ENCODE data around the gene CENPH. TPM values are rescaled to one million over a fixed set of nuclear protein-coding genes. Genes with fewer than 3 reads are reported as not detected.

Gene CENPH
- total and polyA plus RNA-seq, 2 of the 13 experiments (the other 11 are each of a cell fraction or from before 2014, with no cell fraction given), result 11.2 to 28.8 TPM

GRCh38 chr5:69234457-69235268 is 45.3 kb downstream of the CENPH start, which contains the start of gene CDK7 (continued):
- TF ChIP-seq ZNF687 (CRISPR knock-in tag; IDR thresholded peaks at IDR 0.05), result peak; percentile 81
- TF ChIP-seq LCORL (IDR thresholded peaks at IDR 0.05), result no peak
- peak; percentile 74 for TF ChIP-seq LCORL (CRISPR knock-in tag; IDR thresholded peaks at IDR 0.05)
- peak; percentile 70; the same call in 1 of the 2 replicates for TF ChIP-seq ARID2 (CRISPR knock-in tag; IDR thresholded peaks at IDR 0.05; ENCODE audit: borderline replicate concordance)
- TF ChIP-seq ZMAT3 (CRISPR knock-in tag; conservative IDR thresholded peaks at IDR 0.05), result peak; percentile 50; the same call in 1 of the 2 replicates
- TF ChIP-seq HNF1B (CRISPR knock-in tag; IDR thresholded peaks at IDR 0.05), result peak; percentile 90; the same call in 1 of the 2 replicates
- TF ChIP-seq PAX8 (CRISPR knock-in tag; IDR thresholded peaks at IDR 0.05; ENCODE audit: borderline replicate concordance), result no peak
- no peak for TF ChIP-seq RBAK (CRISPR knock-in tag; IDR thresholded peaks at IDR 0.05)
- peak; percentile 84; the same call in 1 of the 2 replicates for TF ChIP-seq ETV5 (CRISPR knock-in tag; IDR thresholded peaks at IDR 0.05; ENCODE audit: borderline replicate concordance)
- no peak for TF ChIP-seq ZNF343 (CRISPR knock-in tag; IDR thresholded peaks at IDR 0.05)
- TF ChIP-seq ZNF251 (CRISPR knock-in tag; IDR thresholded peaks at IDR 0.05), result no peak
- no peak; the same call in 1 of the 2 replicates for TF ChIP-seq ZNF143 (CRISPR knock-in tag; IDR thresholded peaks at IDR 0.05)
- no peak for TF ChIP-seq HNF4G (IDR thresholded peaks at IDR 0.05; ENCODE audit: borderline replicate concordance, low read depth, low read length)
- peak; percentile 46 for TF ChIP-seq HNF4G (CRISPR knock-in tag; IDR thresholded peaks at IDR 0.05; ENCODE audit: borderline replicate concordance, low read depth)
- TF ChIP-seq, protein P1, sequence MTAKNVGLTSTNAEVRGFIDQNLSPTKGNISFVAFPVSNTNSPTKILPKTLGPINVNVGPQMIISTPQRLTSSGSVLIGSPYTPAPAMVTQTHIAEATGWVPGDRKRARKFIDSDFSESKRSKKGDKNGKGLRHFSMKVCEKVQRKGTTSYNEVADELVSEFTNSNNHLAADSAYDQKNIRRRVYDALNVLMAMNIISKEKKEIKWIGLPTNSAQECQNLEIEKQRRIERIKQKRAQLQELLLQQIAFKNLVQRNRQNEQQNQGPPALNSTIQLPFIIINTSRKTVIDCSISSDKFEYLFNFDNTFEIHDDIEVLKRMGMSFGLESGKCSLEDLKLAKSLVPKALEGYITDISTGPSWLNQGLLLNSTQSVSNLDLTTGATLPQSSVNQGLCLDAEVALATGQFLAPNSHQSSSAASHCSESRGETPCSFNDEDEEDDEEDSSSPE (CRISPR knock-in tag; IDR thresholded peaks at IDR 0.05), result peak; percentile 38; the same call in 1 of the 2 replicates
- TF ChIP-seq MED8 (CRISPR knock-in tag; IDR thresholded peaks at IDR 0.05; ENCODE audit: insufficient replicate concordance), result no peak
- TF ChIP-seq ZNF326 (CRISPR knock-in tag; IDR thresholded peaks at IDR 0.05; ENCODE audit: borderline replicate concordance), result no peak
- TF ChIP-seq NFE2L1 (CRISPR knock-in tag; IDR thresholded peaks at IDR 0.05; ENCODE audit: borderline replicate concordance), result no peak
- peak; percentile 78 for TF ChIP-seq CREB1 (IDR thresholded peaks at IDR 0.05)
- TF ChIP-seq CREB1 (CRISPR knock-in tag; IDR thresholded peaks at IDR 0.05), result peak; percentile 59; the same call in 1 of the 2 replicates
- TF ChIP-seq THAP7 (CRISPR knock-in tag; IDR thresholded peaks at IDR 0.05), result 0 out of 2 replicates have a peak, but pooled peaks have one; percentile 27
- TF ChIP-seq SMC3 (IDR thresholded peaks at IDR 0.05; ENCODE audit: low read length), result no peak

Measured in HepG2 (cell line).